Measurements from ENCODE around the gene KCNJ6.

GRCh38 chr21:37571442-37571841, 344.8 kb downstream of the KCNJ6 start:
- no peak for TF ChIP-seq POLR2A (IDR thresholded peaks at IDR 0.05; ENCODE audit: borderline replicate concordance, extremely low read depth, insufficient read depth, insufficient read length)
- TF ChIP-seq CTCF (IDR thresholded peaks at IDR 0.05 in 2 of 3, conservative IDR thresholded peaks at IDR 0.05 in 1 of 3; ENCODE audit: borderline replicate concordance in 1 of 3, insufficient read depth in 1 of 3, low read depth in 2 of 3, low read length in 2 of 3), result no peak
- TF ChIP-seq POLR2AphosphoS5 (IDR thresholded peaks at IDR 0.05; ENCODE audit: low read depth, low read length), result no peak

Data from HCT116 (cell line).